IPS-15b (cell line): Measurements from ENCODE around the gene IRF6.
A peak's percentile ranks its signal among the peaks of the same experiment; 100 is the strongest.

ENCODE experiments used
- H3K27me3 ChIP-seq: one replicate; pipeline ENCODE4 v1.6.1; 2013; ENCODE audit warnings: low read length; ENCODE audit not compliant: control insufficient read depth, insufficient read depth
- H3K36me3 ChIP-seq: one replicate; pipeline ENCODE4 v1.6.1; 2013; ENCODE audit warnings: low read length; ENCODE audit not compliant: control insufficient read depth, insufficient read depth
- H3K4me1 ChIP-seq: one replicate; pipeline ENCODE4 v1.6.1; 2013; ENCODE audit warnings: mild to moderate bottlenecking, low read length; ENCODE audit not compliant: control insufficient read depth, insufficient read depth
- H3K4me3 ChIP-seq: one replicate; pipeline ENCODE4 v1.5.1; 2013; ENCODE audit warnings: low read depth, low read length
- H3K9ac ChIP-seq: one replicate; pipeline ENCODE4 v1.6.1; 2013; ENCODE audit warnings: low read depth, mild to moderate bottlenecking, low read length
- H3K9me3 ChIP-seq: one replicate; pipeline ENCODE4 v1.6.1; 2013; ENCODE audit warnings: mild to moderate bottlenecking, low read length; ENCODE audit not compliant: control insufficient read depth, insufficient read depth

The IRF6 gene

DNA sequence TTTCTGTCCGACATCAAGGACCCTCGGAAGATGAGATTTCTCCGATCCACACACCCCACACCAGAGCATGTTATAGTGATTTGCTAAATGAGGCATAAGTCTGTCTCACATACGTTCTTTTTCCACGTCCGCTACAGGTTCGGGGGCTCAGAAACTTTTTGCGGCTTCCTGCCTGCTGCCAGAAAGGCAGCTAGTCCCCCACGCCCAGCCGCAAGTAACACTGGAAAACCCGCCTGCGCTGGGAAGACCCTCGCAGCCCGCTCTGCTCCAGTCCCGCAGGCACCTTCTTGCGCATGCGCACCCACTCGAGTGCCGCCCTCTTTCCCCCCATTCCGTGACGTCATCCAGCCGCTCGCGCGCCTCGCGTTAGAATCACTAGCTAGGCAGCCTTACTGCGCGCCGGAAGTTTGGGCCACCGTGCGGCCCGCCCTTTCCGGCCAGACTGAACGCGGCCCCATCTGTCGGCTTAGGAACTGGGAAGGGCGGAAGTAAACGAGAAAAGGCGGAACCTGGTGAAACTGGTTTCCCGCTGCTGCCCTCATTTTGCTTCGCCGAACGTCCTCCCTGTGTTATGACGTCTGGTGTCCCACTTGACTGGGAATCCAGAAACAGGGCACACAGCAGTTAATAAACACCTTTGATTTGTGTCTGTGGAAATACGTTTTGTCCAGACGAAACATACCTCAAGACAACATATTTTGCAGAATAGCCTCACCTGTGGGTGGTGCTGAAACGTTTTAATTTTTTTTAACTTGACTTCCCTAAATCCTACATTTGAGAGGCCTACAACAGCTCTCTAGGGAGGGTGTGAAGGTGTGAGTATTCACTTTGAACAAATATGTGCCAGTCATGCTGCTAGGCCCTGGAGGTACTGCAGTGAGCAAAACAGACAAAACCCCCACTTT is 21.4 kb downstream of the IRF6 start, which contains the start of gene C1orf74:
C1orf74 (minus strand) TSS at position 295 of the 905 bp plus-strand sequence. CDS start 925 bp downstream, outside the sequence.
- H3K36me3 ChIP-seq = no peaks in the 10 kb centered on the region
- H3K27me3 ChIP-seq = no peaks in the 10 kb centered on the region
- no peaks in the 10 kb centered on the region for H3K4me1 ChIP-seq
- no peaks in the 10 kb centered on the region for H3K9me3 ChIP-seq
- H3K9ac ChIP-seq = peak within 1 kb of the TSS; percentile 87
- H3K4me3 ChIP-seq = peak within 1 kb of the TSS; percentile 84

GRCh38 chr1:209783386-209783785 is 22.6 kb downstream of the IRF6 start:
- Histone ChIP-seq H3K4me3 (peak overlapping the region; percentile 84), H3K36me3 (no peaks in the 10 kb centered on the region), H3K9ac (peak overlapping the region; percentile 87), H3K4me1 (no peaks in the 10 kb centered on the region), H3K9me3 (no peaks in the 10 kb centered on the region), H3K27me3 (no peaks in the 10 kb centered on the region)

- Histone ChIP-seq H3K9ac (peak overlapping the region; percentile 12), H3K4me3 (no peak overlapping the region), H3K36me3 (no peaks in the 10 kb centered on the region), H3K27me3 (no peaks in the 10 kb centered on the region), H3K4me1 (no peaks in the 10 kb centered on the region), H3K9me3 (no peaks in the 10 kb centered on the region)
Observed at GRCh38 chr1:209780268-209780667, 25.7 kb downstream of the IRF6 start.

- Histone ChIP-seq H3K9ac (no peak overlapping the region), H3K36me3 (no peaks in the 10 kb centered on the region)
Observed at GRCh38 chr1:209778102-209778501, 27.8 kb downstream of the IRF6 start.

DNA sequence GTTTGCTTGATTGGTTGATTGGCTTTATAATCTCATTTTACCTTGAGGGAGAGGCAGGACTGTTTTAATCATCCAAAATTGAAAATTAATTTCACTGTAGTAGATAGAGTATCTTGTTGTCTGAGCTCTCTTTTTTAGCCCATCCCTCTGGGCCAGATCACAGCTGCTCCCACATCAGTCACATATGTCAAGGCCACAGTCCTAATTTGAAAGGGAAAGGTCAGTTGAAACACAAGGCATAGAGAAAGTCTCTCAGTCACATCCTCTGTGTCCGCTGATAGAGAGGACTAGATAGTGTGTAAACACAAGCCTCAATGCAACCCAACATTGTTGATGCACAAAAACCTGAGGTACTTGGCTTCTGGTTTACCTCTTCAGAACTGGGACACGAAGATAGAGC is 28.4 kb downstream of the IRF6 start:
- Histone ChIP-seq H3K4me1 (no peaks in the 10 kb centered on the region), H3K9ac (no peak overlapping the region), H3K27me3 (peaks cover 3% of the 10 kb centered on the region), H3K36me3 (no peaks in the 10 kb centered on the region), H3K4me3 (no peak overlapping the region), H3K9me3 (no peaks in the 10 kb centered on the region)

More at GRCh38 chr1:209778102-209778501, 27.8 kb downstream of the IRF6 start:
- Histone ChIP-seq H3K4me3 (no peak overlapping the region), H3K27me3 (peaks cover 3% of the 10 kb centered on the region), H3K9me3 (no peaks in the 10 kb centered on the region), H3K4me1 (no peaks in the 10 kb centered on the region)

DNA sequence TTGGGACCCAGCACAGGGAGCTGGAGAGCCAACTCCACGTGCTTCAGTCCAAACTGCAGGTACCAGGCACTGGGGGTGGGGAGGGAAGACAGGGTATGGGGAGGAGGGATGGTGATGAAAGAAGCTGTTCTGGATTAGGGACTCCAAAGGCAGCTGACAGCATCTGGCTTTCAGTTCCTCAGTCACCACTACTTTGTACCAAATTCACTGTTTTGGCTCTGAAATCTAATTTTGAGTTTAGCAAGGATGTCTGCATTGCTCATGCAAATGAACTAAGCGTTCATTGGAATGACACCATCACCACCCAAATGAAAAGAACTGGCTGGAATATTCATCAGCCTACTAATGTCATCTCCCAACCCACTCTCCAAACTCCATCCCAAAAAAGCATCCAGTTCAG is 30.3 kb downstream of the IRF6 start:
- Histone ChIP-seq H3K36me3 (no peaks in the 10 kb centered on the region), H3K4me1 (no peaks in the 10 kb centered on the region), H3K9me3 (no peaks in the 10 kb centered on the region), H3K9ac (no peak overlapping the region), H3K4me3 (no peak overlapping the region), H3K27me3 (peaks cover 3% of the 10 kb centered on the region)

GRCh38 chr1:209774592-209774991 is 31.4 kb downstream of the IRF6 start:
- no peaks in the 10 kb centered on the region for H3K4me1 ChIP-seq
- H3K36me3 ChIP-seq = no peaks in the 10 kb centered on the region
- no peak overlapping the region for H3K4me3 ChIP-seq
- no peaks in the 10 kb centered on the region for H3K9me3 ChIP-seq
- no peak overlapping the region for H3K9ac ChIP-seq
- peaks cover 3% of the 10 kb centered on the region for H3K27me3 ChIP-seq

DNA sequence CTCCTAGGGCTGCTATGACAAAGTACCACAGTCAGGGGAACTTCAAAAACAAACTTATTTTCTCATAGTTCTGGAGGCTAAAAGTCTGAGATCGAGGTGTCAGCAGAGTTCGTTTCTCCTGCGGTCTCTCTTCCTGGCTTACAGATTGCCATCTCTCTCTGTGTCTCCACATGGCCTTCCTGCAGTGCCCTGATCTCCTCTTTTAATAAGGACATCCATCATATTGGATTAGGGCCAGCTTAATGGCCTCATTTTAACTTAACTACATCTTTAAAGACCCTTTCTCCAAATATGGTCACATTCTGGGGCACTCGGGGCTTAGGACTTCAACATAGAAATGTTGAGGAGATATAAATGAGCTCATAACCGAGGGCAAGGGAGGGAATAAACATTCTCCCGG is 33.8 kb downstream of the IRF6 start:
- H3K36me3 ChIP-seq = no peaks in the 10 kb centered on the region
- H3K9ac ChIP-seq = no peak overlapping the region
- H3K4me3 ChIP-seq = no peak overlapping the region
- H3K9me3 ChIP-seq = no peaks in the 10 kb centered on the region
- no peaks in the 10 kb centered on the region for H3K4me1 ChIP-seq
- H3K27me3 ChIP-seq = peaks cover 3% of the 10 kb centered on the region

- Histone ChIP-seq H3K4me1 (no peaks in the 10 kb centered on the region), H3K9ac (no peak overlapping the region), H3K4me3 (no peak overlapping the region), H3K9me3 (no peaks in the 10 kb centered on the region), H3K36me3 (no peaks in the 10 kb centered on the region), H3K27me3 (peaks cover 3% of the 10 kb centered on the region)
Observed at GRCh38 chr1:209770636-209771415, 35.1 kb downstream of the IRF6 start.

DNA sequence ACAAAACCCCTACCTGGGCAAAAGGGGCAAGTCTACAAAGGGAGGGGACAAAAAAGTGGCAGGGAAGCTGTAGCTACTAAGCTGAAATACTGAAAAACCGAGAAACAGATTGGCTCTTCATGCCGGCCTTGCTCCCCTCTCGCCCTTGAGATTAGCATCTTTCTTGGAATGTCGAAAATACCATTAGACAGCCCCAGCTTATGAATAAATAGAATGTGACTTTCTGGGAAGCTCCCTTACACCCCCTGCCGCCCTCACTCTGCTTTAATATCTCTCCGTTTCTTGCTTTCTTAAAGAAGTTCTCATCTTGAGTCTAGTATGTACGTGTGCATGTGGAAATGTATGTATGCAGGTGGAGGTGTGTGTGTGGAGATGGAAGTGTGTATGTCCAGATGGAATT is 36.0 kb downstream of the IRF6 start:
- Histone ChIP-seq H3K27me3 (peaks cover 3% of the 10 kb centered on the region), H3K9ac (no peak overlapping the region), H3K36me3 (no peaks in the 10 kb centered on the region), H3K4me1 (no peaks in the 10 kb centered on the region), H3K4me3 (no peak overlapping the region), H3K9me3 (no peaks in the 10 kb centered on the region)

- no peak overlapping the region for H3K9ac ChIP-seq
- H3K4me1 ChIP-seq = no peaks in the 10 kb centered on the region
- no peak overlapping the region for H3K4me3 ChIP-seq
- H3K27me3 ChIP-seq = peaks cover 3% of the 10 kb centered on the region
- no peaks in the 10 kb centered on the region for H3K36me3 ChIP-seq
- no peaks in the 10 kb centered on the region for H3K9me3 ChIP-seq
Observed at GRCh38 chr1:209769171-209769904, 36.6 kb downstream of the IRF6 start.
